OCI-LY1 (cell line): ENCODE results near the gene ZNF770.

Source experiments
- H2AFZ ChIP-seq: fragments of 200-600 bp; sonication (generic), shearing (Covaris generic); 2 replicates; pipeline ENCODE4 v1.6.0; 2014; ENCODE audit warnings: antibody characterized with exemption, mild to moderate bottlenecking, low read length
- H3F3A ChIP-seq: fragments of 200-600 bp; sonication (generic), shearing (Covaris generic); 2 replicates; pipeline ENCODE4 v1.6.0; 2014; ENCODE audit warnings: mild to moderate bottlenecking, antibody characterized with exemption, low read length, moderate library complexity; ENCODE audit not compliant: insufficient read depth
- H3K27ac ChIP-seq: fragments of 200-600 bp; sonication (generic); 2 replicates; pipeline ENCODE4 v1.5.1; 2014; ENCODE audit warnings: low read length, mixed run types, mild to moderate bottlenecking, low read depth; ENCODE audit not compliant: poor library complexity, severe bottlenecking
- H3K27me3 ChIP-seq: fragments of 200-600 bp; sonication (generic); 2 replicates; pipeline ENCODE4 v1.6.0; 2014; ENCODE audit warnings: antibody characterized with exemption, mild to moderate bottlenecking, low read length, moderate library complexity; ENCODE audit not compliant: insufficient read depth
- H3K36me3 ChIP-seq: fragments of 200-600 bp; sonication (generic); 2 replicates; pipeline ENCODE4 v1.6.1; 2014; ENCODE audit warnings: mild to moderate bottlenecking, antibody characterized with exemption, low read length, moderate library complexity, mixed read lengths; ENCODE audit not compliant: insufficient read depth
- H3K4me1 ChIP-seq: fragments of 200-600 bp; sonication (generic); 2 replicates; pipeline ENCODE4 v1.5.1; 2014; ENCODE audit warnings: mild to moderate bottlenecking, low read length, moderate library complexity; ENCODE audit not compliant: insufficient read depth, severe bottlenecking
- H3K4me2 ChIP-seq: fragments of 200-600 bp; sonication (generic), shearing (Covaris generic); 2 replicates; pipeline ENCODE4 v1.6.1; 2014; ENCODE audit warnings: low read length
- H3K4me3 ChIP-seq: fragments of 200-600 bp; sonication (generic); 2 replicates; pipeline ENCODE4 v1.5.1; 2014; ENCODE audit warnings: low read length, low read depth, mild to moderate bottlenecking, mixed read lengths; ENCODE audit not compliant: poor library complexity, severe bottlenecking
- H3K79me2 ChIP-seq: fragments of 200-600 bp; shearing (Covaris generic); 2 replicates; pipeline ENCODE4 v1.6.1; 2016; ENCODE audit warnings: mixed run types, low read length, mixed read lengths; ENCODE audit not compliant: insufficient read depth
- H3K9ac ChIP-seq: fragments of 200-600 bp; sonication (generic), shearing (Covaris generic); 2 replicates; pipeline ENCODE4 v1.6.1; 2014; ENCODE audit warnings: mild to moderate bottlenecking, low read length, mixed read lengths
- H3K9me2 ChIP-seq: fragments of 200-600 bp; sonication (generic), shearing (Covaris generic); 2 replicates; pipeline ENCODE4 v1.6.1; 2014; ENCODE audit warnings: low read depth, mild to moderate bottlenecking, low read length, mixed read lengths
- H3K9me3 ChIP-seq: fragments of 200-600 bp; shearing (Covaris generic); 2 replicates; pipeline ENCODE4 v1.6.1; 2014; ENCODE audit warnings: low read length, mixed read lengths
- H4K20me1 ChIP-seq: fragments of 200-600 bp; sonication (generic), shearing (Covaris generic); 2 replicates; pipeline ENCODE4 v1.6.0; 2016; ENCODE audit warnings: mild to moderate bottlenecking, low read length; ENCODE audit not compliant: insufficient read depth
- CTCF ChIP-seq: fragments of 200-600 bp; sonication (generic), shearing (Covaris generic); IDR thresholded peaks from 2 replicates; pipeline ENCODE4 v1.5.1; 2017; ENCODE audit warnings: mild to moderate bottlenecking, antibody characterized with exemption, low read length, moderate library complexity, mixed read lengths
- EZH2 ChIP-seq: fragments of 200-600 bp; sonication (generic), shearing (Covaris generic); IDR thresholded peaks from 2 replicates; pipeline ENCODE4 v1.8.0; 2017; ENCODE audit warnings: borderline replicate concordance, mixed run types, mild to moderate bottlenecking, antibody characterized with exemption, low read length, moderate library complexity, mixed read lengths

The ZNF770 gene

GRCh38 chr15:34964277-34964676 lies 23.8 kb downstream of the ZNF770 start:
- TF ChIP-seq EZH2 (no peak), CTCF (no peak)
- Histone ChIP-seq H3K9me2 (no peaks in the 10 kb centered on the region), H3F3A (no peaks in the 10 kb centered on the region), H3K4me2 (no peak overlapping the region), H3K4me3 (no peak overlapping the region), H3K79me2 (peaks cover 31% of the 10 kb centered on the region), H4K20me1 (no peaks in the 10 kb centered on the region), H3K9me3 (no peaks in the 10 kb centered on the region), H3K27ac (no peak overlapping the region), H3K4me1 (peaks cover 14% of the 10 kb centered on the region), H2AFZ (no peak overlapping the region), H3K27me3 (no peaks in the 10 kb centered on the region), H3K36me3 (peaks cover 28% of the 10 kb centered on the region), H3K9ac (no peak overlapping the region)

DNA sequence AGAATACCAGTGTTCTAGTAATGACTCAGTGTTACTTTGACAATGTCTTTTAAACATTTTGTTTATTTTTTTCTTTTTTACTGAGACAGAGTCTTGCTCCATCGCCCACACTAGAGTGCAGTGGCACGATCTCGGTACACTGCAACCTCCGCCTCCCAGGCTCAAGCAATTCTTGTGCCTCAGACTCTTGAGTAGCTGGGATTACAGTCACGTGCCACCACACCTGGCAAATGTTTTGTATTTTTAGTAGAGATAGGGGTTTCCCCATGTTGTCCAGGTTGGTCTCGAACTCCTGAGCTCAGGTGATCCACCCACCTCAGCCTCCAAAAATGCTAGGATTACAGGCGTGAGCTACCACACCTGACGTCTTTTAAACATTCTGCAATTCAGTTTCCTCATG lies 34.2 kb downstream of the ZNF770 start:
- Histone ChIP-seq H3K36me3 (peaks cover 49% of the 10 kb centered on the region), H3K79me2 (no peaks in the 10 kb centered on the region)

GRCh38 chr15:34952481-34952880 lies 35.6 kb downstream of the ZNF770 start:
- no peaks in the 10 kb centered on the region for H4K20me1 ChIP-seq
- H3K4me2 ChIP-seq, result no peak overlapping the region
- H3K36me3 ChIP-seq, result peaks cover 51% of the 10 kb centered on the region
- H3K9ac ChIP-seq, result no peak overlapping the region
- peaks cover 14% of the 10 kb centered on the region for H3K4me1 ChIP-seq
- H3F3A ChIP-seq, result no peaks in the 10 kb centered on the region
- TF ChIP-seq CTCF (no peak), EZH2 (no peak)
- H3K9me2 ChIP-seq, result no peaks in the 10 kb centered on the region
- no peaks in the 10 kb centered on the region for H3K9me3 ChIP-seq
- H2AFZ ChIP-seq, result no peak overlapping the region
- no peaks in the 10 kb centered on the region for H3K79me2 ChIP-seq
- H3K27me3 ChIP-seq, result no peaks in the 10 kb centered on the region
- no peak overlapping the region for H3K4me3 ChIP-seq
- H3K27ac ChIP-seq, result no peak overlapping the region

More for the DNA sequence above, 34.2 kb downstream of the ZNF770 start:
- Histone ChIP-seq H3K27ac (peak overlapping the region; percentile 54), H3K4me3 (no peak overlapping the region), H2AFZ (no peak overlapping the region), H3K4me1 (peaks cover 14% of the 10 kb centered on the region), H3F3A (no peaks in the 10 kb centered on the region), H3K27me3 (no peaks in the 10 kb centered on the region), H3K9me2 (no peaks in the 10 kb centered on the region), H3K9me3 (no peaks in the 10 kb centered on the region), H4K20me1 (no peaks in the 10 kb centered on the region), H3K4me2 (no peak overlapping the region), H3K9ac (no peak overlapping the region)
- TF ChIP-seq CTCF (no peak), EZH2 (no peak)
